Muscle layer of duodenum (tissue), 2 donors: ENCODE results near the gene AHR.
"Not testable (repeated sequence)": the region's sequence is repeated elsewhere in the genome, so short reads cannot be mapped to it uniquely, and the experiment has no call there.

Source experiments
- H3K27ac ChIP-seq: one replicate; pipeline ENCODE4 v1.7.0; 2013; ENCODE audit warnings: mild to moderate bottlenecking, low read length
- H3K27me3 ChIP-seq: one replicate; pipeline ENCODE4 v1.7.0; 2013; ENCODE audit warnings: low read depth, mild to moderate bottlenecking, control low read depth, low read length
- H3K36me3 ChIP-seq, 2 donors: one replicate each; pipeline ENCODE4 v1.7.0; 2013; ENCODE audit warnings: low read length in 2 of 2, control low read depth in 1 of 2, mild to moderate bottlenecking in 1 of 2; ENCODE audit not compliant: insufficient read depth in 2 of 2, control insufficient read depth in 1 of 2
- H3K4me1 ChIP-seq, 2 donors: one replicate each; pipeline ENCODE4 v1.7.0; 2013; ENCODE audit warnings: low read length in 2 of 2, mild to moderate bottlenecking in 2 of 2, control low read depth in 1 of 2, moderate library complexity in 1 of 2; ENCODE audit not compliant: insufficient read depth in 2 of 2, control insufficient read depth in 1 of 2
- H3K4me3 ChIP-seq, 2 donors: one replicate each; pipeline ENCODE4 v1.7.0; 2013; ENCODE audit warnings: low read length in 2 of 2, low read depth in 1 of 2, mild to moderate bottlenecking in 1 of 2
- H3K9me3 ChIP-seq, 2 donors: one replicate each; pipeline ENCODE4 v1.7.0; 2013; ENCODE audit warnings: low read length in 2 of 2, control low read depth in 1 of 2, mild to moderate bottlenecking in 1 of 2; ENCODE audit not compliant: control insufficient read depth in 1 of 2
- donor health status: healthy.

Gene AHR

DNA sequence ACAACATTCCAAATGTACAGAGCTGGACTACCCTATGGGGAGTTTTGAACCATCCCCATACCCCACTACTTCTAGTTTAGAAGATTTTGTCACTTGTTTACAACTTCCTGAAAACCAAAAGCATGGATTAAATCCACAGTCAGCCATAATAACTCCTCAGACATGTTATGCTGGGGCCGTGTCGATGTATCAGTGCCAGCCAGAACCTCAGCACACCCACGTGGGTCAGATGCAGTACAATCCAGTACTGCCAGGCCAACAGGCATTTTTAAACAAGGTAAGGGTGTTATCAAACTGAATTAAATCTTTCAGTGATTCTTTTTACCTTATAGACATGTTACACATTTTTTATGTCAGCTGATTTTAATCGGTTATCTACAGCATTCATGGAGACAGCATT is 41.5 kb downstream of the AHR start:
- Histone ChIP-seq H3K27ac (no peak overlapping the region), H3K27me3 (no peaks in the 10 kb centered on the region), H3K36me3 (peaks cover 16 to 27% of the 10 kb centered on the region in 2 donors), H3K4me1 (peaks cover 0 to 3% of the 10 kb centered on the region in 2 donors), H3K4me3 (no peak overlapping the region), H3K9me3 (no peaks in the 10 kb centered on the region)

DNA sequence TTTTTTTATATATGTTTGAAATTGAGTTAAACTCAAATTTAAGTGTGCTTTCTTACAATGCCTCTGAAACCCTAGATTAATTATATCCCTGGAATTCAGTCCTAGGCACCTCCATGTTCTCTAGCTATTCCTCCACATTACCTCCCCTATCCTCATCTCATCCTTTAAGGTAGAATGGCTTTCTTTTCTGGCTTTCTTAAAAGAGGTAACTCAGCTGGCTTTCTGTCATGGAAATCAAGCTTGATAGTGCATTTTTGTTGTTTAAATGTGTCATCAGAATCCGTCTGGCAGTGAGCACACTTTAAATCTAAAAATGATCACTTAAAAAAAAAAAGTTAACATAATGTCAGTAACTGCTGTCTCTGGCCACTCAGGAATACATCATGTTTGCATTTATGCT is 42.2 kb downstream of the AHR start:
- no peak overlapping the region for H3K27ac ChIP-seq
- H3K9me3 ChIP-seq, result no peaks in the 10 kb centered on the region
- H3K4me1 ChIP-seq, result peaks cover 0 to 3% of the 10 kb centered on the region in 2 donors
- peaks cover 15 to 24% of the 10 kb centered on the region in 2 donors for H3K36me3 ChIP-seq
- H3K4me3 ChIP-seq, result no peak overlapping the region
- no peaks in the 10 kb centered on the region for H3K27me3 ChIP-seq

DNA sequence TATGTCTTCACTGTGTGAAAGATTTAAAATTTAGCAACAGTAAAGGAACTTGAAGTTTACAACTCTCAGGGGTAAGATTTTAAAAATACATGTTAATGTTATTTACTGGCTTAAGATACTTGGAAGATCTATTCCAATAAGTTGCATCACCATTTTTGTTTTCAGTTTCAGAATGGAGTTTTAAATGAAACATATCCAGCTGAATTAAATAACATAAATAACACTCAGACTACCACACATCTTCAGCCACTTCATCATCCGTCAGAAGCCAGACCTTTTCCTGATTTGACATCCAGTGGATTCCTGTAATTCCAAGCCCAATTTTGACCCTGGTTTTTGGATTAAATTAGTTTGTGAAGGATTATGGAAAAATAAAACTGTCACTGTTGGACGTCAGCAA is 44.3 kb downstream of the AHR start:
- Histone ChIP-seq H3K27me3 (no peaks in the 10 kb centered on the region), H3K9me3 (no peaks in the 10 kb centered on the region), H3K4me1 (peaks cover 0 to 3% of the 10 kb centered on the region in 2 donors), H3K36me3 (peaks cover 13% of the 10 kb centered on the region in 2 donors), H3K27ac (no peak overlapping the region), H3K4me3 (no peak overlapping the region)

DNA sequence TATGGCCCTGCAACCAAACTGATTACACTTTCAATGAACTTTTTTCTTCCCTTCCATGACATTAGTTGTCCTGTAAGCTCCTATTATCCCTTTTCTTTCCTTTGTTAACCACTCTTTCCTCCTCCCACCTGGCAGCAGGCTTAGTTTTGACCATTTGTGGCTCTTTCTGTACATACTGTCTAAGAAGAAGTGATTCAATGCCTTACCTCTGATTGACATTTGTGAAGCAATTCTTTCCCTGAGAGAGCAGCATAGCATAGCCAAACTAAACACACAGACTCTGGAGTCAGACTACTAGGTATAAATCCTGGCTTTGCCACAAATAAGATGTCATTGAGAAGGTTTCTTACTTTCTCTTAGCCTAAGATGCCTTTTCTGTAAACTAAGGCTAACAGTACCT is 48.9 kb downstream of the AHR start:
- Histone ChIP-seq H3K4me1 (peaks cover 0 to 2% of the 10 kb centered on the region in 2 donors), H3K4me3 (no peak overlapping the region), H3K27ac (no peak overlapping the region)

DNA sequence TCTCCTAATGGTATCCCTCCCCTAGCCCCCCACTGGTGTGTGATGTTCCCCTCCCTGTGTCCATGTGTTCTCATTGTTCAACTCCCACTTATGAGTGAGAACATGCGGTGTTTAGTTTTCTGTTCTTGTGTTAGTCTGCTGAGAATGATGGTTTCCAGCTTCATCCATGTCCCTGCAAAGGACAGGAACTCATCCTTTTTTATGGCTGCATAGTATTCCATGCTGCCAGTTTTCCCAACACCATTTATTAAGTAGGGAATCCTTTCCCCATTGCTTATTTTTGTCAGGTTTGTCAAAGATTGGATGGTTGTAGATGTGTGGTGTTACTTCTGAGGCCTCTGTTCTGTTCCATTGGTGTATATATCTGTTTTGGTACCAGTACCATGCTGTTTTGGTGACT is 50.5 kb downstream of the AHR start:
- not testable (repeated sequence) for H3K4me1 ChIP-seq, H3K9me3 ChIP-seq, H3K27ac ChIP-seq, H3K27me3 ChIP-seq, H3K36me3 ChIP-seq, H3K4me3 ChIP-seq

More for the DNA sequence above, 48.9 kb downstream of the AHR start:
- Histone ChIP-seq H3K9me3 (no peaks in the 10 kb centered on the region), H3K36me3 (no peaks in the 10 kb centered on the region), H3K27me3 (no peaks in the 10 kb centered on the region)

GRCh38 chr7:17350321-17350720 is 51.9 kb downstream of the AHR start:
- H3K27ac ChIP-seq, H3K27me3 ChIP-seq, H3K36me3 ChIP-seq, H3K9me3 ChIP-seq, H3K4me1 ChIP-seq, H3K4me3 ChIP-seq: not testable (repeated sequence)

DNA sequence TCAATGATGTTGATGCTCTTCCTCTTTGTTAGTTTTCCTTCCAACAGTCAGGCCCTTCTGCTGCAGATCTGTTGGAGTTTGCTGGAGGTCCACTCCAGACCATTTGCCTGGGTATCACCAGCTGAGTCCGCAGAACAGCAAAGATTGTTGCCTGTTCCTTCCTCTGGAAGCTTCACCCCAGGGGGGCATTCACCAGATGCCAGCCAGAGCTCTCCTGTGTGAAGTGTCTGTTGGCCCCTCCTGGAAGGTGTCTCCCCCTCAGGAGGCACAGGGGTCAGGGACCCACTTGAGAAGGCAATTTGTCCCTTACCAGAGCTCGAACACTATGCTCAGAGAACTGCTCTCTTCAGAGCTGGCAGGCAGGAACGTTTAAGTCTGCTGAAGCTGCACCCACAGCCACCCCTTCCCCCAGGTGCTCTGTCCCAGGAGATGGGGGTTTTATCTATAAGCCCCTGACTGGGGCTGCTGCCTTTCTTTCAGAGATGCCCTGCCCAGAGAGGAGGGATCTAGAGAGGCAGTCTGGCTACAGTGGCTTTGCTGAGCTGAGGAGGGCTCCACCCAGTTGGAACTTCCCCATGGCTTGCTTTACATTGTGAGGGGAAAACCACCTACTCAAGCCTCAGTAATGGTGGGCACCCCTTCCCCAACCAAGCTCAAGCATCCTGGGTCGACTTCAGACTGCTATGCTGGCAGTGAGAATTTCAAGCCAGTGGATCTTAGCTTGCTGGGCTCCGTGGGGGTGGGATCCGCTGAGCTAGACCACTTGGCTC is 55.4 kb downstream of the AHR start:
- H3K9me3 ChIP-seq, H3K27me3 ChIP-seq: not testable (repeated sequence)

GRCh38 chr7:17354473-17354872 is 56.0 kb downstream of the AHR start:
- Histone ChIP-seq H3K27ac (no peak overlapping the region), H3K27me3 (no peaks in the 10 kb centered on the region), H3K36me3 (peaks cover 0 to 6% of the 10 kb centered on the region in 2 donors), H3K4me3 (no peak overlapping the region), H3K4me1 (no peaks in the 10 kb centered on the region), H3K9me3 (peaks cover 0 to 3% of the 10 kb centered on the region in 2 donors)

More for the DNA sequence above, 55.4 kb downstream of the AHR start:
- not testable (repeated sequence) for H3K36me3 ChIP-seq, H3K27ac ChIP-seq, H3K4me3 ChIP-seq, H3K4me1 ChIP-seq

GRCh38 chr7:17355050-17355449 is 56.6 kb downstream of the AHR start:
- peaks cover 0 to 6% of the 10 kb centered on the region in 2 donors for H3K36me3 ChIP-seq
- no peak overlapping the region for H3K4me3 ChIP-seq
- no peaks in the 10 kb centered on the region for H3K4me1 ChIP-seq
- no peaks in the 10 kb centered on the region for H3K27me3 ChIP-seq
- peaks cover 0 to 3% of the 10 kb centered on the region in 2 donors for H3K9me3 ChIP-seq
- H3K27ac ChIP-seq, result no peak overlapping the region

DNA sequence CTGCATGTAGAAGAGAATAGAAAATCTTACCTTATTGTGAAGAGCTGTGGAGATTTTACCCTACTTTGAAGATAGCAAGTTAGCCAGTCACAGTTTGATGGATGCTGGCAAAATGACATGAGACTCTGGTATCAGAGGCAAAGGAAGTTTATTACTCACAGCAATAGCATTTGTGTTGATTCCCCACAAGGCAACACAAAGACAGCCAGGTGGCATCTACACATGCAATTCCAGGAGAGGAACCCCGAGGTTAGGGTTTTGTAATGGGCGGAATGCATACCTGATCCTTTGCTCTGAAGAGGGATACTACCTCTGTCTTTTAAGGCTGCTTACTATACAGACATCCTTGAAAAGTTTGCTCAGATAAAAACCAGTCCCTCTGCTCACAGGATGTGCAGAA is 59.5 kb downstream of the AHR start:
- Histone ChIP-seq H3K9me3 (peaks cover 0 to 3% of the 10 kb centered on the region in 2 donors), H3K27me3 (no peaks in the 10 kb centered on the region), H3K27ac (no peak overlapping the region), H3K4me3 (no peak overlapping the region), H3K4me1 (no peaks in the 10 kb centered on the region), H3K36me3 (peaks cover 0 to 6% of the 10 kb centered on the region in 2 donors)

DNA sequence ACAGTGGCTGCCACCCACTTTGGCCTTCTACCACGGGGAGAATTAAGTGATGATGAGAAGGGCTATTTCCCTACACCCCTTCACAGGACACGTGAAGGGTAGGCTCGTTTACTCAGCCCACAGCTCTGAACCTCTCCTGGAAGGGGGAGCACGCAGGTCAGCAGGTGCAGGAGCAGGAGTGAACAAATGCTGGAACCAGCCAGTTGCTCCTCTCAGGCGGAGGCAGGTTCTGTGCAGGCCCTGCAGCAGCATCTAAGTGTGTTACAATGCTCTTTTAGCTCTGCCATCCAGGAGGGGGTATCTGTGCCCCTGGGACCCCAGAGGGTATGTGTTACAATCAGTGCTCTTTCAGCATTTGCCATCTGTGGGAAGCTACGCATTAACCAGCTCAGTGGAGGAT is 61.2 kb downstream of the AHR start:
- Histone ChIP-seq H3K27ac (no peak overlapping the region), H3K4me3 (no peak overlapping the region), H3K9me3 (peaks cover 0 to 4% of the 10 kb centered on the region in 2 donors), H3K27me3 (no peaks in the 10 kb centered on the region), H3K36me3 (peaks cover 0 to 6% of the 10 kb centered on the region in 2 donors), H3K4me1 (no peaks in the 10 kb centered on the region)
